ENCODE measurements around the gene LIN28B. TPM values are rescaled to one million over a fixed set of nuclear protein-coding genes. Genes with fewer than 3 reads are reported as not detected.

LIN28B gene
- total and polyA plus RNA-seq, 2 experiments from 2014 or later, result 35.3 to 96.4 TPM

GRCh38 chr6:105121981-105122380 is 165.1 kb downstream of the LIN28B start:
- H4K20me1 ChIP-seq (replicated peaks; ENCODE audit: insufficient read depth), result no peaks in the 10 kb centered on the region
- peaks cover 14% of the 10 kb centered on the region; the same call in 1 of the 2 replicates for H3K4me1 ChIP-seq (ENCODE audit: insufficient read depth)
- no peaks in the 10 kb centered on the region for H3K9me3 Mint-ChIP-seq
- H2AFZ ChIP-seq, result no peak overlapping the region
- H3K4me3 ChIP-seq, result no peak overlapping the region
- no peak overlapping the region for H3K27ac ChIP-seq (ENCODE audit: low read depth)
- no peak overlapping the region for H3K4me3 Mint-ChIP-seq
- DNase-seq (ENCODE audit: low spot score), result no peak
- ATAC-seq, result no peak
- no peaks in the 10 kb centered on the region for H3F3A ChIP-seq (replicated peaks; ENCODE audit: low read depth)
- H3K27me3 ChIP-seq (ENCODE audit: insufficient read depth), result no peaks in the 10 kb centered on the region
- H3K36me3 ChIP-seq (ENCODE audit: insufficient read depth), result no peaks in the 10 kb centered on the region
- no peak for TF ChIP-seq ETS1 (IDR thresholded peaks at IDR 0.05)
- H3K27ac Mint-ChIP-seq, result no peak overlapping the region
- H3K4me1 Mint-ChIP-seq, result peaks cover 18% of the 10 kb centered on the region
- no peaks in the 10 kb centered on the region for H3K79me2 ChIP-seq (replicated peaks; ENCODE audit: insufficient read depth)
- no peaks in the 10 kb centered on the region for H3K27me3 Mint-ChIP-seq (ENCODE audit: insufficient read depth, low read depth, poor library complexity)
- H3K4me2 ChIP-seq, result no peak overlapping the region
- no peaks in the 10 kb centered on the region for H3K9me2 ChIP-seq (ENCODE audit: insufficient read depth)
- H3K36me3 Mint-ChIP-seq (ENCODE audit: low read depth), result peaks cover 3% of the 10 kb centered on the region; the same call in 1 of the 3 replicates

GRCh38 chr6:105122717-105123116 is 165.8 kb downstream of the LIN28B start:
- Histone ChIP-seq H3K27ac (ENCODE audit: low read depth) (no peak overlapping the region), H3K4me1 (ENCODE audit: insufficient read depth) (peaks cover 14% of the 10 kb centered on the region; the same call in 1 of the 2 replicates), H3K27me3 (ENCODE audit: insufficient read depth) (no peaks in the 10 kb centered on the region), H3K9me2 (ENCODE audit: insufficient read depth) (no peaks in the 10 kb centered on the region), H3F3A (replicated peaks; ENCODE audit: low read depth) (no peaks in the 10 kb centered on the region), H3K79me2 (replicated peaks; ENCODE audit: insufficient read depth) (no peaks in the 10 kb centered on the region), H3K36me3 (ENCODE audit: insufficient read depth) (no peaks in the 10 kb centered on the region), H3K4me2 (no peak overlapping the region), H3K4me3 (no peak overlapping the region), H2AFZ (no peak overlapping the region), H4K20me1 (replicated peaks; ENCODE audit: insufficient read depth) (no peaks in the 10 kb centered on the region)
- H3K4me3 Mint-ChIP-seq, result no peak overlapping the region
- no peak overlapping the region for H3K27ac Mint-ChIP-seq
- TF ChIP-seq CREB1 (CRISPR knock-in tag; IDR thresholded peaks at IDR 0.05; ENCODE audit: low read depth), result no peak
- TF ChIP-seq NANOG (IDR thresholded peaks at IDR 0.05; ENCODE audit: borderline replicate concordance), result no peak
- no peak for TF ChIP-seq EZH2 (IDR thresholded peaks at IDR 0.05; ENCODE audit: low read depth, unreplicated experiment)
- no peak for TF ChIP-seq ZNF114 (CRISPR knock-in tag; IDR thresholded peaks at IDR 0.05)
- H3K4me1 Mint-ChIP-seq, result peaks cover 16% of the 10 kb centered on the region
- H3K27me3 Mint-ChIP-seq (ENCODE audit: insufficient read depth, low read depth, poor library complexity), result no peaks in the 10 kb centered on the region
- peaks cover 3% of the 10 kb centered on the region; the same call in 1 of the 3 replicates for H3K36me3 Mint-ChIP-seq (ENCODE audit: low read depth)
- ATAC-seq (no peak), DNase-seq (ENCODE audit: low spot score) (no peak)
- H3K9me3 Mint-ChIP-seq, result no peaks in the 10 kb centered on the region

Small RNAs within 50 kb of the gene (small RNA-seq; reads per million reads assigned to genes)
- gene RNU6-1106P (ENCODE audit: low replicate concordance), result not detected

Other genes with a start within 250 kb of the LIN28B start
- gene HACE1, start 97.2 kb upstream of the LIN28B start, total RNA-seq (2014; rRNA removed; shearing (Covaris generic)), result 16.1 and 28.7 TPM in 2 replicates
- gene HACE1, start 97.2 kb upstream of the LIN28B start, polyA plus RNA-seq (2016; fragmentation: Nextera tagmentation; extraction: Ambion mirVana), result 8.6 and 9.1 TPM in 2 replicates
- gene POPDC3, start 222.9 kb downstream of the LIN28B start, total RNA-seq (2014; rRNA removed; shearing (Covaris generic)), result 5.1 TPM in 2 replicates
- gene POPDC3, start 222.9 kb downstream of the LIN28B start, polyA plus RNA-seq (2016; fragmentation: Nextera tagmentation; extraction: Ambion mirVana), result 5.7 and 6.9 TPM in 2 replicates